GM04503 (cell line): ENCODE data around the gene KSR1.

Source experiments
- DNase-seq: peaks from one replicate; pipeline ENCODE4 v3.0.0-alpha.2; 2012; ENCODE audit warnings: low read depth

Gene KSR1

DNA sequence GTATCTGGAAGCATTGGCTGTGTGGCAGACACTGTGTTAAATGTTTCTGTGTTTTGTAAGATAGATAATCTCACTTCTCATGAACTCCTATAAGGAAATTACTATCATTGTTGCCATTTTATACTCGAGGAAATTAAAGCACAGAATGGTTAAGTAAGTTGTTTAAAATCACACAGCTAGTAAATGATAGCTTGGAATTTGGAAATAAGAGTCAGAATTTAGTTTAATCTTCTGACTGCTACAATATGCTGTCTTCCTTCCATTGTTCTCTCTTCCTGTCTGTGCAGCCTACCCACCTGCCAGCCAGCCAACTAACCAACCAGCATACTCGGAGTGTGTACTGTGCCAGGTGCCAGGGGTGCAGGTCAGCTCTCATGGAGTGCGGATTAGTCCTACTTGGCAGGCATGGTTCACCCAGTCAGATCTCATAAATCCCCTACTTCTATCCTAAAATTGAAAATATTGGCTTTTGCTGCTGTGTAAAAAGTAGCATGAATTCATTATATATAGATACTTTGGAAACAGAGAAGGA, 94.8 kb downstream of the KSR1 start:
- DNase-seq = no peak

DNA sequence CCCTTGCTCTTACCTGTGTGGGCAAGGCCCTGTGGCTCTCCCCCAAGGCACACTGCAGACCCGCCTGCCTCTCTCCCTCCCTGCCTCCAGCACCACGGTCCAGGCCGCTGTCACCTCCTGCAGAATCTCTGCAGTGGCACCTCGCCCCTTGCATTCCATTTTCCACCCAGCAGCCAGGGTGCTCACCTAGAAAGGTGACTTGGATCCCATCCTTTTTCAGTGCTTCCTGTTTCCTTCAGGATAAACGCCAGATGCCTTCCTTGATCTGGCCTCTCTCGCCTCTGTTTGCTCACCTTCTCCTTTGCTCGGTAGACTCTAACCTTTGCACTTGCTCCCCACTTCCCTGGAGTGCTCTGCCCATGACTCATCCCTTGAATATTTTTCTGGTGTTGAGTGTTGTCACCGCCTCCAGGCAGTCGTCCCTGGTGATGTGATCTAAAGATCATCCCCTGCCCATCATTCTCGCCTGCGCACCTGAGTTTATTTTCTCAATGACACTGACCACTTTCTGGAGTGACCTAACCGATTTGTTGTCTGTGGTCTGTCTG, 95.5 kb downstream of the KSR1 start:
- no peak for DNase-seq

DNA sequence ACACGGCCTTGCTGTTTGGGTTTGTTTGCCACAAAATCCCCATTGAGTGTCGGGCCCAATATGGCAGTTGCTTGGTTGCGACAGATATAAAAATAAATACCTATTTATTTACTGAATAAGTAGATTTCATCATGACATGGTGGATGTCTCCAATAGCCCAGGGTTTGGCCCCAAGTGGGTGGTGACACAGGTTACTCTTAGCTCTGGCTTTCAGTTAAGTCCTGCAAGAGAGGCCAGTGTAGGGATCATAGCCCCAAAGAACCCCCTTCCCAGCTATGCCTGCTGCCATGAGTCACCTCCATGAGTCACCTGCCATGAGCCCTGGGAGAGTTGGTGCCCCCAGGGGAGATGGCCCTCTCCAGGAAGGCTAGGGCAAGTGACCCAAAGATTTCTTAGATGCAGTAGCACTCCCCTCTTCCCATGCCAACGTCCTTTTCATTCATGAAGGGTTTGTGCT, 96.1 kb downstream of the KSR1 start:
- no peak for DNase-seq

DNA sequence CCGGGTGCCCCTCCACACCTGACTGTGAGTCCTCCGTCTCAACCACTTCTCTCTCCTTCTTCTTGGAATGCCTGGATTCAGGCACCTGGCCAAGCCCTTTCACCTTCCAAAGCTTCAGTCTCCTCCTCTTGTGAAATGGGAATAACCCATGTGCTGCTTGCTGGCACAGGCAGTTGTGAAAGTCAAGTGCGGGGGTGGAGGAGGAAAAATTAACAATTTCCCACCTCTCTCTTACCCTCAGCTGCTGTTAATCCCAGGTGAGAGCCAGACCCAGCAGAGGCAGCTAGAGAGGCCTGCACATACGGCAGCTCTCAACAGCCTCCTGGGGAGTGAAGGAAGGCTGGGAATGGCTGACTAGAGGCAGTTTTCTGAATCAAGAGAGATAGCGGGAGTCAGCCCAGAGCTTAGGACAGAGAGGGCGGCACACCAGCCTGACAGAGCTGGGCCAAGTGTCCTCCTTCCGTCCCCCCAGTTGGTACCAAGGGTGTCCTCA, 96.8 kb downstream of the KSR1 start:
- no peak for DNase-seq

DNA sequence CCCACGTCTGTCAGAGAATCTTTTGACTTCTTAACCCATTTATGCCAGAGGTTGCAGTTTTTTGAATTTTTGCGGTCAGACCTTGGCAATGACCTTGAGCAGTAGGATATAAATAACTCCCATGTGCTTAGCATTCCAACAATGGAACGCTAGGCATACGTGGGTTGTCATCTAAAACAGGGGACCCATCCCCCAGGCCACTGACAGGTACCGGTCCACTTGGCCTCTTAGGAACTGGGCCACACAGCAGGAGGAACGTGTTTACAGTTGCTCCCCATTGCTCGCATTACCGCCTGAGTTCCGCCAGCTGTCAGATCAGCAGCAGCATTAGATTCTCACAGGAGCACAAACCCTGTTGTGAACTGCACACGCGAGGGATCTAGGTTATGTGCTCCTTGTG, 97.9 kb downstream of the KSR1 start:
- DNase-seq = no peak

DNA sequence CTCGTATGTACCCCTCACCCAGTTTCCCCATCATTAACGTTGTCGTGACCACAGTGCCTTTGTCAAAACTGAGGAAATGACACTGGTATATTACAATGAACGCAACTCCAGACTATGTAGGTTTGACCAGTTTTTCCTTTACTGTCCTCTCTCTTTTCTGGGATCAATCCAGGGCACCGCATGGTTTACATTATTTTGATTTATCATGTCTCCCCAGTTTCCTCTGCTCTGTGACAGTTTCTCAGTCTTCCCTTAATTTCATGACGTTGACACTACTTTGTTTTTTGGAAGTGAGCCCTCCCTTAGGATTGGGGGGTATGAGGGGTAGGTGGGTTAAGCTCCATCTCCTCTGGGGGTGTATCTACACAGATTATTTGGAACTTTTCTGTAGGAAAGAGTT, 98.7 kb downstream of the KSR1 start:
- DNase-seq = no peak

DNA sequence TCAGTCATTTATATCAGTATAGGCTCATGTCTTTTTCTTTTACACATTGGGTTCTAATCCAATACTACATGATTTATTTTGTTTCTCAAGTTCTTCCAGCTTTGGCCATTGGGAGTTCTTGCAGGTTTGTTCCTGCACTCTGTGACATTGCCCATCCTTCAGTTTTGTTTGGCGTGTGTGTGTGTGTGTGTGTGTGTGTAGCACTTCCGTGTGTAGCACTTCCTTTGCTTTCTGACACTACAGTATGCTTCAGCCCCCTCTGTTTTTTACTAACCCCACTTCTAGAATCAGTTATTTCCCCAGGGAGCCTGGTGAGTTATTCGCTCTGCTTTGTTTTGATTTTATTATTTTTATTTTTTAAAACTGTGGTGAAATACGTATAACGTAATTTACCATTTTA, 99.1 kb downstream of the KSR1 start:
- DNase-seq = no peak

DNA sequence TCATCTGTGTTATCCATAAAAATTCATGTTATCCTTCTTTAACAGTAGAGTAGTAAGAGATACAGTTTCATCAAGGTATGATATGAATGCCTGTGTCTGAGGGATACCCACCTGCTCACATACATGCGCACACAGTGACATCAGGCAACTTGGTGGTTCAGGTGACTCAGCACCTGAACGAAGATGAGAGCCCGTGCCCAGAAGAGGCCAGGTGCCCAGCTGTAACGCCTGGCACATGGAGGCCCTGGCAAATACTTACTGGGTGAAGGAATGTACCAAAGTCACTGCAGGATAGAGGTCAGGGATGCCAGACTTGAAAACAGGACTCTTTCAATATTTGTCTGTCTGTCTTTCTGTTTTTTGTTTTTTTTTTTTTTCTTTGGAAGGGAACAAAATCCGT, 102.1 kb downstream of the KSR1 start:
- DNase-seq = no peak

DNA sequence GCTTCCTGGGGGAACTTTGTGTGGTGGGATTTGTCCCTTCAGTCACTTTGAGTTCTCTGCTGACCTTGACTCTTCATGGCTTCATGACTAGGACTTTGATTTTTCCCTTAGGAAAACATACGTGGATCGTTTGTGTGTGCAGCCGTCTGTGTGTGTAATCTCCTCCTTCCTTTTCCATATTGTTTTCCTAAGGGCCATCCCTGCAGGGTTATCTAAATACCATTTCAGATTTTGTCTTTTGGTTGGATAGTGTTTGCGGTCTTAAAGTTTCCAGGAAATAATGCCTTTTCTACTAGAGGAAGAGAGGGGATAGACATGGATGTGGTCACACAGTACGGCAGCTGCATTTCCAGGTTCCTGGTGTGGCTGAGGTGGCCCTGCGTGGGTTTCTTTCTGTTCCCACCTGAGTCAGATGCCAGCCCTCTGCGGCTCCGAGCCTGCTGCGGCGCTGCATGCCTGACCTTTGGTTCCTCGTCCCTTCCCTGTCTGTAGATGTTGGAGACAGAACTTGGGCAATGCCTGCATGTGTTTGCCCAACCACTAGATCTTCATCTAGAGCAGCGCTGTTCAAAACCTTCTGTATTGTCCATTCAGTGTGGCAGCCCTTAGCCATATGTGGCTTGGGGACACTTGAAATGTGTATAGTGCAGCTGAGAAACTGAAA, 102.7 kb downstream of the KSR1 start:
- DNase-seq = no peak

DNA sequence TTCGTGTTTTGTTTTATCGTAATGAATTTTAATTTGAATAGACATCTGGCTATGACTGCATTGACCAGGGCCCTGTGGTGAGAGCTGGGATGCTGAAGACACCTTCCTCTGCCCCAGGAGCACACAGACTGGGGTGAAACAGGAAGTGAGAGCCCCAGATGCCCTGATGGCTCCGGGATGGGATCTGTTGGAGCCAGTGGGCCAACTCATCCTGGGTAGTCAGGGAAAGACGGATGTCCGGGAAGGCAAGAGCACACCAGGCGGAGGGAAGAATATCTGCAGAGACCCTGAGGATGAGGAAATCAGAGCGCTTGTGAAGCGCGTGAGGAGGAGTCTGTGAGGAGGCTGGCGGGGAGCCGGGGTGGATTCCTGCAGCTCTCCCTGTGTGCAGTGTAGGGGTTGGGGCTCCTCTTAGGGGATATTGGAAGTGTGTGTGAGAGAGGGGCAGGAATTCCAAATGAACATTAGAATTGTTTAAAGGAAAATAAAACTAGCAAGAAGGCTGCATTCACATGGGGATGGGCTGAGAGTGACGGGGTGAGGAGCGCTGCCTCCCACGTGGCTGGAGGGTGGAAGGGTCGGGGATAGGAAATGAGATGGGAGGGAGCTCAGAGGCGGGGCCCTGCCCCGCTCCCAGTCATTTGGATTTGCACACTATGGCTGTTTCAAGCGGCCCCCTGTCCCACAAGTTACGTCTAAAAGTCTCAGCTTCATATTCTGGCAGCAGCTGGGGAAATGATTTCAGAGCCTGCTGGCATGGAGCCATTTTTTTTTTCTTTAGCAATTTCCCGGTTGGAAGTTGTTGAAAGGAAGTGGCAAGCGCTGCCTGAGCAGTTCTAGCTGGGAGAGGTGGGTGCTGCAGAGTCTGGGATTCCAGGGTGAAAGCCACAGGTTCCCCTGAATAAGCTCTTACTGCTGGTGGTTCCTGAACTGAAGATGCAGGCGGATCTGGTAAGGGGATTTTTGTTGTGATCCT, 103.5 kb downstream of the KSR1 start:
- DNase-seq = no peak

DNA sequence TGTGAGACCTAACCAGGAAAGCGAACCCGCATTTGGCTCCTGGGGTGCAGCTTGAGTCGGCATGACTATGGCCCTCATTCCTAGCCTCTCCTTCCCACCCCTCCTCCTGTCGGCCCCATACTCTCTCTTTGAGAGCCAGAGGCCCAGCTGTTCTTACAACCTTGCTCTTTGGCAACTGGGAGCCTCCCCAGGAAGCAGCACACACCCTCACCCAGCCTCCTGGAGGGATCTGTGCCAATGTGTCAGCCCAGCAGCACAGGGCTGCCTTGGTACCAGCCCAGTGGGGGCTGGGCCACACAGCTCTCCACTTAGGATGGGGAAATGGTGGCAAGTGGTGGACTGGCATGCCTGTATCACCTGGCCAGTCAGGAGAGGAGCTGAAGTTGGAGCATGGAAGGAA, 104.4 kb downstream of the KSR1 start:
- no peak for DNase-seq

DNA sequence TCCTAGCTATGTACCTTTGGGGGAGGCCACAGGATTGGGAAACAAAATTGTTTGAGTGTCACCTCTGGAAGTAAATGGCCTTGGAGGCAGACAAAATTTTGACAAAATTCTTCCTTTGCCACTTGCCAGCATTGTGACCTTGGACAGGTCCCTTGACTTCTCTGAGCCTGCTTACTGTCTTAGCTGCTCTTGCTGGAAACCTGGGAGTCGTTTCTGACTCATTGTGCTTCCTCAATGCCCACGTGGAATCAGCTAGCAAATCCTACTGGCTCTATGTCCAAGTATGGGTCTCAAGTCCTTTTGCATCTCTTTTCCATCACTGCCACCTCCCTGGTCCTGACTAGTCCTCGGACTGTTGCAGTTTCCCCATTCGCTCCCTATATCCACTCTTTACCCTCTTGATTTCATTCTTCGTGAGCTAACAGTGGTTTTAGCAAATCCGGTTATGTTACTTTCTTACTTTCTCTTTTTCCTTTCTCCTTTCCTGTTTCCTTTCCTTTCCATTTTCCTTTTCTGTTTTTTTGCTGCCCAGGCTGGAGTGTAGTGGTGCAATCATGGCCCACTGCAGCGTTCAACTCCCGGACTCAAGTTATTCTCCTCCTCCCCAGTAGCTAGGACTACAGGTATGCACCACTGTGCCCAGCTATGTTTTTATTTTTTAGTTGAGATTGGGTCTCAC, 106.7 kb downstream of the KSR1 start:
- DNase-seq = no peak

DNA sequence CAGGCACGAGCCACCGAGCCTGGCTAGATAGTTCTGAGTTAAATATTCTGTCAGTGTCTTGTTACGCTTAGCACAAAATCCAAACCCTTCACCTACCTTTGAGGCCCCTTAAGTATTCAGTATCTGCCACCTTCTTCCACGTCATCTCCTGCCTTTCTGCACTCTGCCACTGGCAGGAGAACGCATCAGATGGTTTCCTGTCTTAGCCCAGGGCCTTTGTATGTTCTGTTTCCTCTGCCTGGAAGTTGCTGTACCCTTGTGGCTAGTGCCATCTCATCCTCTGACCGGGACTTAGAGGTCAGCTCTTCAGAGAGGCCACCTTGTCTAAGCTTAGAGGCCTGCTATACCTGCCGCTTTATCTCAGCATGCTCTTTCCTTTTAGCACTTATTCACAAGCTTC, 107.3 kb downstream of the KSR1 start:
- DNase-seq = no peak

DNA sequence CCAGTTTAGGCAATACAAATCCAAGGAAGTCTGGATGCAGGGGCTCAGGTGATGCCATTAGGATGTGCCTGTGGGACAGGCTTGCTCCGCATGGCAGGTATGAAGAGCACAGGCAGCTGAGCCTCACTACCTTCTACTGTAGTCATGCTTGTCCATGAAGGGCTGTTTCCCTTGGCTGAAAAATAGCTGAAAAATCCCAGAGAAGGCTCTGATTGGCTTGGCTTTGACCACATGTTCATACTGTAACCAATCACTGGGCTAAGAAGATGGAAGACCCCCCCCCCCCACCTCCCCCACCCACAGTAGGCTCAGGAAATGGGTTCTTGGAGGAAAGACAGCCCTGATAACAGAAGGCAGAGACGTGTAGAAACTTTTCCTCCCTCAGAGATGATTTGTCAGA, 108.2 kb downstream of the KSR1 start:
- no peak for DNase-seq

DNA sequence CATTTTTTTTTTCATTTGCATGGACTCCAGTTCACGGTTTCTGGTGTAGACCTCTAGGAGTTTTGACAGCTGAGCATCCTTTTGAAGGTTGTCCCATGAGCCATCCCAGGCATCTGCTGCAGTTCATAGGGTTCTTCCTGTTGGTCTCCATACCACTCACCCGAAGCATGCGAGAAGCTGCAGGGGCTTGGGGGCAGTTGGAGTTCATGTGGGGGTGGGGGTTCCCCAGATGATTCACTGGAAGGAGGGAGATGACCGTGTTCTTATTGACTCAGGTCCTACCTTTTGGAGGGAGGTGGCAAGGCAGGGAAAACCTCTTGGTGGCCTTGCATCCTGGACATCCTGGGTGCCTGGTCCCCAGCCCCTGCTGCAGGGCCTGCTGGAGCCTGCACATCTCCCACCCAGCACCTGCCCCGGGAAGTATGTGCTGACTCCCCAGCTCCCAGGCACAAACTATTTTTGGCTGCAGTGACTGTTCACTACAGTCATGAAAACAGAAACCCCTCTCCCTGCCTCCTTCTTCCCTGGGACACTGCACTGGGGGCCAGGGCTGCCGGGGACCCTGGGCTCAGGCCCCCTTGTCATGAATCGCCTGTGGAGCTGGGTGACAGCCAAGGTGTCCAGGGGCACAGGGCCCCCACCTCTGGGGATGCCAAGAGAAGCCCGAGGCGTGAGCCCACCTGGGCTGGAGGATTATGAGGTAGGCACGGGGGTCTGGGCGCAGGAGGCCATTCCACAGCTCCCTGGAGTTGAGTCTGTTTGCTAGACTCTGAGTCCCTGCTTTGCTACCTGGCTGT, 109.8 kb downstream of the KSR1 start:
- no peak for DNase-seq

DNA sequence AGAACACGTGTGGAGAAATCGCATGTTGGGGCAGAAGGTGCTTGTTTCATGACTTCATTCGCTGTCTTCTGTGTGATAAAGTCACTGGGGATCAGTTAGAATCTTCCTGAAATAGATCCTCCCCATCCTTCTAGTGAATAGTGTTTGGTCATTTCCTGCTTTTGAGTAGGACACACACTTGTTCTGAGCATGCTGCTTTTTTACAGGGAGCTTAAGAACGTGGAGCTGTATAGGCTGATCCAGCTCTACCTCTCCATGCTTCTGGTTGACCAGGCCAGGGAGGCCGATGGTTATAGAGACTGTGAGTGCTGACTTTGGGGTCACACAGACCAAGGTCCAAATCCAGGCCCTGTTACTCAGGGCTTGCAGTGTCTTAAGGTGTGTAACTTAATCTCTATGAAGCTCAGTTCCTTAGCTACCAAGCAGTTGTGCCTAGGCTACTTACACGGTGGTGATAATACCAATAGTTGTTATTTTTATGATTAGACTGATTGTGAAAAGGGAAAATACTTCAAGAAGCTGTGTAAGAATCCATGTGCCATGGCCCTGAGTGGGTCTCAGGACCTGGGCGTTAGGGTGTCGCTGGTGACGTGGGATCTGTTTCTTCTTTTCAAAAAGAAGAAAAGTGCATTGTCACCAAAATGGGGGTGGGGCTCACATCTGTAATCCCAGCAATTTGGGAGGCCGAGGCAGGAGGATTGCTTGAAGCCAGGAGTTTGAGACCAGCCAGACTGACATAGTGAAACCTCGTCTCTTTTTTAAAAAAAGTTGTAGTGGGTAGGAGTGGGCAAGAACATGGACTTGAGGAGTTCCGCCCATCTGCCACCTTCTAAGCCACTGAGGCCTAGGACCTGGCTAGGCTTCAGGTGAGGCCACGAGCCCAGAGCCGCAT, 110.7 kb downstream of the KSR1 start:
- no peak for DNase-seq

DNA sequence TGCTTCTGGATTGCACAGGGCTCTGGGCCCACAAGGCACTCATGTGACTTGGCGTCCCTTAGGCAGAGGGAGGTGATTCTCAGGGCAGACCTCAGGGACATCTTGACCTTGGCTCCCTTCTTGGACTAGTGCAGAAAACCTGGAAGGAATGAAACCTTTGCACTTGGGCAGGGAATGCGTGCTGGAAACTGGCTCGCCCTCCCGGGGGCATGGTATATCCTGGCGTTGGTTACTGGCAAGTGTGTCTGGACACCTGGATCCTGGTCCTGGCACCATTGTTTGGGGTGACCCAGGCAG, 111.3 kb downstream of the KSR1 start:
- DNase-seq = no peak

DNA sequence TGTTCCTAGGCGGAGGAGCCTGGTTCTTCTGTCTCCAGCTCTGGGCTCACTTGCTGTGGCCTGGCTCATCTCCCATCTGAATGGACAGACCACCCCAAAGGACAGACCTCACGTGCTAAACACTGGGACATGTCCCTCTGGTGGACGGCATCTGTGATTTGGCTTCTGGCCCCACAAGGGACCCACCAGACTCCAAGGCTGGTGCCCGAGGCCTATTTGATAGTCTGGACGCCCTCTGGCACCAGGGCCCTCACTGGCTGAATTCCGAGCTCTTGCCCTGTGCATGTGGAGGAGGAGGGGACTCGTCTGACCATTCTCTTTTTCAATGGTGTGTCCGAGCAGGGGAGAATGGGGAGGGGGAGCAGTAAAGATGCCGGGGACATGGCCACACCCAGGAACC, 112.0 kb downstream of the KSR1 start:
- no peak for DNase-seq

DNA sequence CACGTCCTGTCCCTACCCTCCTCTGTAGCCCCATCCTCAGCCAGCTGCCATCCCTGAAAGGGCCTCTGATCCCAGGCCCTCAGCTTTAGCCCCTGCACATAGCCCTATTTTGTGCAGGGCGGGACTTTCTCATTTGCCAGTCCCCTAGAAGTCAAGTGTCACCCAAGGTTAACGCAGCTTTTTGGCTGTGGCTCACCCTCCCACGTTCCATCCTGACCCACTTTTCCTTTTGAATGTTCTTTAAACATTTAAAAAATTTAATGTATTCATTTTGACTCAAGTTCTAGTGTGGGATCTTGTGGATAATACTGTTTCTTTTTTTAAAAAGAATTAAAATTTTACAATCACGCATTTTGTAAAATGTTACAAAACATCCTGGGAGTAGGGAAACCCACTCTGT, 112.6 kb downstream of the KSR1 start:
- no peak for DNase-seq

DNA sequence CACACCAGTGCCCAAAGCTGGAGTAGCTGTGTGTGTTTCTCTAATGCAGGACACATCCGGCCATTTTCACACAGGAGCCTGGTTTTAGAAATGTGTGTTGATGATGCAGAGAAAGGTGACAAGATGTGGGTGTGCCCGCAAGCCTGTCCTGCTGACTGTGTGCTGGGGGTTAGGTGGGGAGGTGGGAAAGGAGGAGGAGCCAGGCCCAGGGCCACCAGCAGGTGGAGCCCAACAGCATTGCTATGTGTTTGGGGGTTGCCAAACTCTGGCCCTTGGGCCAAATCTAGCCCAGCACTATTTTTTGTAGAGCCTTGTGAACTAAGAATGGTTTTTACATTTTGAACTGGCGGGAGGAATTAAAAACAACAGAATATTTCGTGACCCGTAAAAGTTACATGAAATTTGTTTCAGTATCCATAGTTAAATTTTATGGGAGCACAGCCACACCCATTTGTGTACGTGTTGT, 113.0 kb downstream of the KSR1 start:
- no peak for DNase-seq
